Measurements from ENCODE around the gene UTP4.

GRCh38 chr16:69188716-69189115 is 56.3 kb downstream of the UTP4 start:
- TF ChIP-seq, protein P1, sequence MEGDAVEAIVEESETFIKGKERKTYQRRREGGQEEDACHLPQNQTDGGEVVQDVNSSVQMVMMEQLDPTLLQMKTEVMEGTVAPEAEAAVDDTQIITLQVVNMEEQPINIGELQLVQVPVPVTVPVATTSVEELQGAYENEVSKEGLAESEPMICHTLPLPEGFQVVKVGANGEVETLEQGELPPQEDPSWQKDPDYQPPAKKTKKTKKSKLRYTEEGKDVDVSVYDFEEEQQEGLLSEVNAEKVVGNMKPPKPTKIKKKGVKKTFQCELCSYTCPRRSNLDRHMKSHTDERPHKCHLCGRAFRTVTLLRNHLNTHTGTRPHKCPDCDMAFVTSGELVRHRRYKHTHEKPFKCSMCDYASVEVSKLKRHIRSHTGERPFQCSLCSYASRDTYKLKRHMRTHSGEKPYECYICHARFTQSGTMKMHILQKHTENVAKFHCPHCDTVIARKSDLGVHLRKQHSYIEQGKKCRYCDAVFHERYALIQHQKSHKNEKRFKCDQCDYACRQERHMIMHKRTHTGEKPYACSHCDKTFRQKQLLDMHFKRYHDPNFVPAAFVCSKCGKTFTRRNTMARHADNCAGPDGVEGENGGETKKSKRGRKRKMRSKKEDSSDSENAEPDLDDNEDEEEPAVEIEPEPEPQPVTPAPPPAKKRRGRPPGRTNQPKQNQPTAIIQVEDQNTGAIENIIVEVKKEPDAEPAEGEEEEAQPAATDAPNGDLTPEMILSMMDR (IDR thresholded peaks at IDR 0.05): no peak
- no peak for TF ChIP-seq POLR2AphosphoS5 (IDR thresholded peaks at IDR 0.05)
